ENCODE data around the gene NTSR1.

- TF ChIP-seq CTCF (conservative IDR thresholded peaks at IDR 0.05): no peak
- no peak for TF ChIP-seq ZFX (IDR thresholded peaks at IDR 0.05)
Measured at GRCh38 chr20:62745279-62745951, 36.8 kb downstream of the NTSR1 start.

All from C4-2B (cell line).